ENCODE measurements around the gene SLC44A4. TPM values are rescaled to one million over a fixed set of nuclear protein-coding genes. Genes with fewer than 3 reads are reported as not detected.
A peak's percentile ranks its signal among the peaks of the same experiment; 100 is the strongest.
"Not testable (repeated sequence)": the region's sequence is repeated elsewhere in the genome, so short reads cannot be mapped to it uniquely, and the experiment has no call there.

Gene SLC44A4
- total and polyA plus RNA-seq, 4 experiments from 2014 or later, result 0.11 TPM; not detected in 3

GRCh38 chr6:31861919-31862343 is 16.9 kb downstream of the SLC44A4 start:
- H3K27ac Mint-ChIP-seq, result peak overlapping the region; percentile 94 to 98 (median 97)
- peaks cover 6% of the 10 kb centered on the region for H3K36me3 ChIP-seq (ENCODE audit: insufficient read depth, low read length)
- no peaks in the 10 kb centered on the region for H3K27me3 ChIP-seq (ENCODE audit: insufficient read depth, low read length)
- peaks cover 14 to 33% (median 23%) of the 10 kb centered on the region in 4 donors for H3K4me1 Mint-ChIP-seq
- H3K4me3 ChIP-seq (ENCODE audit: low read length in 2 of 2), result peak overlapping the region; percentile 88 to 95
- peaks cover 0 to 2% (median 0%) of the 10 kb centered on the region in 8 donors for H3K9me3 Mint-ChIP-seq
- H3K27ac ChIP-seq (ENCODE audit: low read depth, low read length), result peak overlapping the region; percentile 90
- intact Hi-C loops (cut with micrococcal nuclease), result loop anchor here (1.0 to 5.0 kb wide), 2 partner anchors 28 to 40 kb away; no protein-coding TSS in a partner anchor
- POLR2A ChIA-PET (ENCODE audit: partially characterized antibody), result interaction anchor here (0.7 to 3.4 kb wide), 19 partner anchors 25 to 320 kb away, joined by 3 to 43 read pairs (median 8); partner anchors contain the start of genes ABHD16A, BAG6, C6orf47 and CSNK2B
- CTCF ChIA-PET (ENCODE audit: partially characterized antibody), result interaction anchor here (1.1 to 1.4 kb wide), 3 partner anchors 36 to 130 kb away, joined by 3 to 6 read pairs (median 5); partner anchors contain the start of gene EHMT2
- H3K9me3 ChIP-seq (ENCODE audit: control insufficient read depth in 1 of 2, low read length in 2 of 2), result no peaks in the 10 kb centered on the region
- peaks cover 0 to 2% of the 10 kb centered on the region in 2 donors for H3K27me3 Mint-ChIP-seq
- peaks cover 16% of the 10 kb centered on the region for H3K4me1 ChIP-seq (ENCODE audit: insufficient read depth, low read length)
- H3K4me3 Mint-ChIP-seq, result peak overlapping the region; percentile 87 to 96 (median 94)
- DNase-seq, result peak in 1 of 5 donors; percentile 44
- H3K36me3 Mint-ChIP-seq, result peaks cover 8 to 40% of the 10 kb centered on the region in 2 donors

GRCh38 chr6:31861150-31861549 is 17.6 kb downstream of the SLC44A4 start:
- Histone ChIP-seq H3K27me3 (ENCODE audit: insufficient read depth, low read length) (no peaks in the 10 kb centered on the region), H3K36me3 (ENCODE audit: insufficient read depth, low read length) (peaks cover 6% of the 10 kb centered on the region), H3K9me3 (ENCODE audit: control insufficient read depth in 1 of 2, low read length in 2 of 2) (no peaks in the 10 kb centered on the region), H3K4me1 (ENCODE audit: insufficient read depth, low read length) (peaks cover 16% of the 10 kb centered on the region), H3K27ac (ENCODE audit: low read depth, low read length) (no peak overlapping the region), H3K4me3 (ENCODE audit: low read length in 2 of 2) (no peak overlapping the region)
- Mint-ChIP-seq H3K9me3 (peaks cover 0 to 2% (median 0%) of the 10 kb centered on the region in 8 donors), H3K4me3 (peak overlapping the region in 7 of 8 donors; percentile 17 to 95 (median 91)), H3K27ac (peak overlapping the region in 5 of 7 donors; percentile 42 to 97 (median 95)), H3K36me3 (peaks cover 8 to 42% of the 10 kb centered on the region in 2 donors), H3K4me1 (peaks cover 14 to 33% (median 23%) of the 10 kb centered on the region in 4 donors), H3K27me3 (peaks cover 0 to 2% of the 10 kb centered on the region in 2 donors)
- intact Hi-C loops (cut with micrococcal nuclease), result loop anchor here (5.0 kb wide), 1 partner anchor 39 kb away; no protein-coding TSS in a partner anchor
- no peak for DNase-seq
- POLR2A ChIA-PET (ENCODE audit: partially characterized antibody), result interaction anchor here (3.2 kb wide), 1 partner anchor 131 kb away, joined by 16 read pairs; the partner anchor contains the start of gene DDAH2
- CTCF ChIA-PET (ENCODE audit: partially characterized antibody), result no interaction called here

- CTCF ChIA-PET (ENCODE audit: partially characterized antibody), result no interaction called here
- intact Hi-C loops (cut with micrococcal nuclease), result loop anchor here (5.0 kb wide), 1 partner anchor 38 kb away; no protein-coding TSS in a partner anchor
These were observed 18.4 kb downstream of the SLC44A4 start for GRCh38 chr6:31860349-31860748.

GRCh38 chr6:31859923-31860322 is 18.9 kb downstream of the SLC44A4 start:
- H3K9me3 Mint-ChIP-seq, result peaks cover 0 to 2% (median 0%) of the 10 kb centered on the region in 8 donors
- peak overlapping the region in 6 of 7 donors; percentile 23 to 88 (median 73) for H3K27ac Mint-ChIP-seq
- Histone ChIP-seq H3K27ac (ENCODE audit: low read depth, low read length) (no peak overlapping the region), H3K9me3 (ENCODE audit: control insufficient read depth in 1 of 2, low read length in 2 of 2) (no peaks in the 10 kb centered on the region), H3K36me3 (ENCODE audit: insufficient read depth, low read length) (peaks cover 6% of the 10 kb centered on the region), H3K4me1 (ENCODE audit: insufficient read depth, low read length) (peaks cover 16% of the 10 kb centered on the region), H3K4me3 (ENCODE audit: low read length in 2 of 2) (no peak overlapping the region), H3K27me3 (ENCODE audit: insufficient read depth, low read length) (no peaks in the 10 kb centered on the region)
- H3K4me1 Mint-ChIP-seq, result peaks cover 14 to 33% (median 23%) of the 10 kb centered on the region in 4 donors
- H3K36me3 Mint-ChIP-seq, result peaks cover 8 to 42% of the 10 kb centered on the region in 2 donors
- peak overlapping the region in 4 of 8 donors; percentile 25 to 76 (median 58) for H3K4me3 Mint-ChIP-seq
- intact Hi-C loops (cut with micrococcal nuclease), result loop anchor here (5.0 kb wide), 1 partner anchor 38 kb away; no protein-coding TSS in a partner anchor
- H3K27me3 Mint-ChIP-seq, result peaks cover 0 to 2% of the 10 kb centered on the region in 2 donors
- ChIA-PET CTCF (ENCODE audit: partially characterized antibody) (no interaction called here), POLR2A (ENCODE audit: partially characterized antibody) (no interaction called here)
- peak in 1 of 5 donors; percentile 46 for DNase-seq

More at GRCh38 chr6:31860349-31860748, 18.4 kb downstream of the SLC44A4 start:
- Histone ChIP-seq H3K36me3 (ENCODE audit: insufficient read depth, low read length) (peaks cover 6% of the 10 kb centered on the region), H3K27me3 (ENCODE audit: insufficient read depth, low read length) (no peaks in the 10 kb centered on the region), H3K4me3 (ENCODE audit: low read length in 2 of 2) (no peak overlapping the region), H3K4me1 (ENCODE audit: insufficient read depth, low read length) (peaks cover 16% of the 10 kb centered on the region), H3K27ac (ENCODE audit: low read depth, low read length) (no peak overlapping the region), H3K9me3 (ENCODE audit: control insufficient read depth in 1 of 2, low read length in 2 of 2) (no peaks in the 10 kb centered on the region)
- POLR2A ChIA-PET (ENCODE audit: partially characterized antibody), result no interaction called here
- H3K27me3 Mint-ChIP-seq, result peaks cover 0 to 2% of the 10 kb centered on the region in 2 donors
- no peak for DNase-seq
- H3K36me3 Mint-ChIP-seq, result peaks cover 8 to 42% of the 10 kb centered on the region in 2 donors
- H3K9me3 Mint-ChIP-seq, result peaks cover 0 to 2% (median 0%) of the 10 kb centered on the region in 8 donors
- H3K4me3 Mint-ChIP-seq, result peak overlapping the region in 1 of 8 donors; percentile 60
- H3K4me1 Mint-ChIP-seq, result peaks cover 14 to 33% (median 23%) of the 10 kb centered on the region in 4 donors
- H3K27ac Mint-ChIP-seq, result peak overlapping the region in 2 of 7 donors; percentile 66 to 88

GRCh38 chr6:31858707-31859106 is 20.1 kb downstream of the SLC44A4 start:
- peaks cover 15% of the 10 kb centered on the region for H3K4me1 ChIP-seq (ENCODE audit: insufficient read depth, low read length)
- Mint-ChIP-seq H3K4me3 (no peak overlapping the region), H3K4me1 (peaks cover 11 to 25% (median 18%) of the 10 kb centered on the region in 4 donors), H3K27ac (peak overlapping the region in 1 of 7 donors; percentile 48), H3K27me3 (peaks cover 0 to 2% of the 10 kb centered on the region in 2 donors), H3K9me3 (no peaks in the 10 kb centered on the region), H3K36me3 (peaks cover 8 to 40% of the 10 kb centered on the region in 2 donors)
- H3K36me3 ChIP-seq (ENCODE audit: insufficient read depth, low read length), result peaks cover 6% of the 10 kb centered on the region
- no peak overlapping the region for H3K4me3 ChIP-seq (ENCODE audit: low read length in 2 of 2)
- POLR2A ChIA-PET (ENCODE audit: partially characterized antibody), result interaction anchor here (0.9 kb wide), 1 partner anchor 19 kb away, joined by 3 read pairs; no protein-coding TSS in a partner anchor
- DNase-seq, result no peak
- CTCF ChIA-PET (ENCODE audit: partially characterized antibody), result no interaction called here
- no peaks in the 10 kb centered on the region for H3K27me3 ChIP-seq (ENCODE audit: insufficient read depth, low read length)
- H3K9me3 ChIP-seq (ENCODE audit: control insufficient read depth in 1 of 2, low read length in 2 of 2), result no peaks in the 10 kb centered on the region
- intact Hi-C loops (cut with micrococcal nuclease), result no loop called here
- H3K27ac ChIP-seq (ENCODE audit: low read depth, low read length), result no peak overlapping the region

- peaks cover 9 to 17% (median 13%) of the 10 kb centered on the region in 4 donors for H3K4me1 Mint-ChIP-seq
- peaks cover 8 to 35% of the 10 kb centered on the region in 2 donors for H3K36me3 Mint-ChIP-seq
- POLR2A ChIA-PET (ENCODE audit: partially characterized antibody), result interaction anchor here (1.1 to 1.3 kb wide), 2 partner anchors 11 to 44 kb away, joined by 4 to 5 read pairs; partner anchors contain the start of gene ZBTB12
- H3K4me3 Mint-ChIP-seq; H3K4me1 ChIP-seq (ENCODE audit: insufficient read depth, low read length); H3K27ac ChIP-seq (ENCODE audit: low read depth, low read length); H3K4me3 ChIP-seq (ENCODE audit: low read length in 2 of 2); DNase-seq; H3K27me3 ChIP-seq (ENCODE audit: insufficient read depth, low read length); H3K9me3 Mint-ChIP-seq; H3K36me3 ChIP-seq (ENCODE audit: insufficient read depth, low read length); intact Hi-C loops (cut with micrococcal nuclease); H3K27me3 Mint-ChIP-seq; H3K9me3 ChIP-seq (ENCODE audit: control insufficient read depth in 1 of 2, low read length in 2 of 2); CTCF ChIA-PET (ENCODE audit: partially characterized antibody): not testable (repeated sequence)
- peak overlapping the region in 1 of 7 donors; percentile 7 for H3K27ac Mint-ChIP-seq
These were observed 21.0 kb downstream of the SLC44A4 start for GRCh38 chr6:31857774-31858173.

GRCh38 chr6:31851980-31852718 is 26.6 kb downstream of the SLC44A4 start:
- intact Hi-C loops (cut with micrococcal nuclease); H3K4me1 ChIP-seq (ENCODE audit: insufficient read depth, low read length); H3K4me1 Mint-ChIP-seq; DNase-seq; CTCF ChIA-PET (ENCODE audit: partially characterized antibody); H3K9me3 Mint-ChIP-seq; H3K27me3 Mint-ChIP-seq; POLR2A ChIA-PET (ENCODE audit: partially characterized antibody); H3K27me3 ChIP-seq (ENCODE audit: insufficient read depth, low read length); H3K36me3 Mint-ChIP-seq; H3K27ac ChIP-seq (ENCODE audit: low read depth, low read length); H3K9me3 ChIP-seq (ENCODE audit: control insufficient read depth in 1 of 2, low read length in 2 of 2); H3K4me3 Mint-ChIP-seq; H3K4me3 ChIP-seq (ENCODE audit: low read length in 2 of 2); H3K36me3 ChIP-seq (ENCODE audit: insufficient read depth, low read length): not testable (repeated sequence)
- H3K27ac Mint-ChIP-seq, result peak overlapping the region in 1 of 7 donors; percentile 77
